Measurements from ENCODE around the gene ZNF536.
"Not testable (repeated sequence)": the region's sequence is repeated elsewhere in the genome, so short reads cannot be mapped to it uniquely, and the experiment has no call there.

The ZNF536 gene

GRCh38 chr19:30420881-30421280 lies 48.7 kb downstream of the ZNF536 start:
- DNase-seq = no peak

DNA sequence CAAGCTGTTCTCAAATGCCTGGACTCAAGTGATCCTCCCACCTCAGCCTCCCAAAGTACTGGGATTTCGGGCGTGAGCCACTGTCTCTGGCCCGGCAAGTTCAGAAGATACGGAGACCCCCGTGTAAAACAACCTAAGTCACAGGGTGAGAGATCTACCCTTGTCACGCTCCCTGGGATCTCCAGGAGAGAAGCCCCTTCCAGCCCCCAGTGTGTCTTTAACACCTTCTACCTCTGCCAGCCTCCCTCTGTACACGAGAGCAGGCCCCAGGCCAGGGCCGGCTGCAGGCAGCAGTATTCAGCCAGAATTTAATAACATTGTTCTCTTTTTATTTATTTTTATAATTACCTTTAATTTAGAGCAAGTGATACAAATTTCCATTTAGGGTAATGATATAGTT lies 49.4 kb downstream of the ZNF536 start:
- DNase-seq = no peak

- DNase-seq = peak; percentile 44
These were observed 51.3 kb downstream of the ZNF536 start for GRCh38 chr19:30423481-30423880.

- DNase-seq = peak; percentile 52
These were observed 54.0 kb downstream of the ZNF536 start for GRCh38 chr19:30425885-30426838.

- no peak for DNase-seq
These were observed 54.7 kb downstream of the ZNF536 start for GRCh38 chr19:30426864-30427263.

- DNase-seq = no peak
These were observed 56.0 kb downstream of the ZNF536 start for GRCh38 chr19:30428092-30428680.

- DNase-seq = no peak
These were observed 56.7 kb downstream of the ZNF536 start for GRCh38 chr19:30428844-30429243.

DNA sequence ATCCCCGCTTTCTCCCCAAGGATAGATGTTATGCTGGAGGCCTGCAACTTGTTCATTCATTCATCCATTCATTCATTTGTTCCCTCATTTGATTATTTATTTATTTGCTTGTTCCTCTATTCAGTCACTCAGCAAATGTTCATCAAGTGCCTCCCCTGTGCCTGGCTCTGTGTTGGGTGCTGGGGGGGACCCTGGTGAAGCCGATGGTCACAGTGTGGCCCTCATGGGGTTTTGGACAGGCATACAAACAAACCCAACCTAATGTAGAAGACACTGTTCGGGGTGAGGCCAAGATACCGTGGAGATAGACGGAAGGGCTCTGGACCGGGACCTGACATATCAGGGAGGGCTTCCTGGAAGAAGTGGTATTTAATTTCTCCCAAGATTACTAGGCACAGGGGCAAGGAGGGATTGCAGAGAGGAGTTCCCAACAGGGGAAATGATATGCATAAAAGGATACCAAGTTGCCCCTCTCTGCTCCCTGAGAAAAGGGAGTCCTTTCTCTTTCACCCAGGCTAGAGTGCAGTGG lies 58.1 kb downstream of the ZNF536 start:
- DNase-seq = no peak

GRCh38 chr19:30431591-30431990 lies 59.4 kb downstream of the ZNF536 start:
- DNase-seq = peak; percentile 31

GRCh38 chr19:30434797-30435594 lies 62.8 kb downstream of the ZNF536 start:
- no peak for DNase-seq

DNA sequence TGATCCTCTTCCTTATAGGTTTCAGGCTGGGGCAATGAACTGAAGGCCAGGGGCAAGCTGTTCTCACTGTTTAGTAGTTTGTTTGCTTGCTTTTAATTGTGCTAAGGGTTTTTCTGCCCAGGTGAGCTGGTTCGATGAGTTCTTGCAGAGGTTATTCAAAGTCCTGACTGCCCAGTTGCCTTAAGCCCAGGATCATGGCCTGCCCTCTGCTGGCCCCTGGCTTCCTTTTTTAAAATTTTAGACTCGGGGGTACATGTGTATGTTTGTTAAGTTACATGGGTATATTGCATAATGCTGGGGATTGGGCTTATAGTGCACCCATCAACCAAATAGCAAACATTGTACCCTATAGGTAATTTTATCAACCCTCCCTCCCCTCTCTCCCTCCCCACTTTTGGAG lies 65.7 kb downstream of the ZNF536 start:
- no peak for DNase-seq

- no peak for DNase-seq
These were observed 67.1 kb downstream of the ZNF536 start for GRCh38 chr19:30439310-30439709.

DNA sequence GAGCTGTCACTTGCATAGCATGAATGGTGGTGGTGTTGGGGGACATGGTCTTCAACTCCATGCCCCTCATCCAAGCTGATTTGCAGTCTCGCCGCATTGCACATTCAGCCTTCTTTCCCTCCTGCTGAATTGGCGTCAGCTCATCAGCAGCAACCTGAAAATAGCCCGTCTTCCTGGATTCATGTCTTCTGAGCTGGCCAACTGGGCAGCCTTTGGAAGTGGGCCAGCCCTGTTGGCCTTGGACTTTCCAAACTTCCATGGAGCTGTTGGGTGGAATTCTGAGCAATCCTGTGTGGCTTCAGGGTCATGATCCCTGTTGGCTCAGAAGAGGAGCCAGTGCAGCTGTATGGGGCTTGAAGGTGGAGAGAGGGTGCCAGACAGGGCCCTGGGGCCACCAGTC lies 68.8 kb downstream of the ZNF536 start:
- DNase-seq = no peak

DNA sequence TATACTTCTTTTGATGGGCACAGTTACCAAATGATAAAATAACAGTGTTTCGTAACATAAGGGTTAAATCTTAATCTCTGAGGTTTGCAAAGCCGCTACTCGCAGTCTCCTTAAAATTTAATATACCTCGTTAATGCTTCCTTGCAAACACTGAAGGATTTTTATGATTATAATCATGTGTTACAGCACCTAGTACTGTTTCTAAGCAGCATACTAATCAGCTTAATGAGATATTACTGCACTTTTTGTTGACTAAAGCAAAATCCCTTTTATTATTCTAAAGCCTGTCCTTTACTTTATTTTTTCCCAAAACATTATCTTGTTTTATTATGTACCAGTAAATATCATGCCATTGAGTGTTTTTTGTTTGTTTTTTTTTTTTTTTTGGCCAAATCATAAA lies 70.5 kb downstream of the ZNF536 start:
- no peak for DNase-seq

DNA sequence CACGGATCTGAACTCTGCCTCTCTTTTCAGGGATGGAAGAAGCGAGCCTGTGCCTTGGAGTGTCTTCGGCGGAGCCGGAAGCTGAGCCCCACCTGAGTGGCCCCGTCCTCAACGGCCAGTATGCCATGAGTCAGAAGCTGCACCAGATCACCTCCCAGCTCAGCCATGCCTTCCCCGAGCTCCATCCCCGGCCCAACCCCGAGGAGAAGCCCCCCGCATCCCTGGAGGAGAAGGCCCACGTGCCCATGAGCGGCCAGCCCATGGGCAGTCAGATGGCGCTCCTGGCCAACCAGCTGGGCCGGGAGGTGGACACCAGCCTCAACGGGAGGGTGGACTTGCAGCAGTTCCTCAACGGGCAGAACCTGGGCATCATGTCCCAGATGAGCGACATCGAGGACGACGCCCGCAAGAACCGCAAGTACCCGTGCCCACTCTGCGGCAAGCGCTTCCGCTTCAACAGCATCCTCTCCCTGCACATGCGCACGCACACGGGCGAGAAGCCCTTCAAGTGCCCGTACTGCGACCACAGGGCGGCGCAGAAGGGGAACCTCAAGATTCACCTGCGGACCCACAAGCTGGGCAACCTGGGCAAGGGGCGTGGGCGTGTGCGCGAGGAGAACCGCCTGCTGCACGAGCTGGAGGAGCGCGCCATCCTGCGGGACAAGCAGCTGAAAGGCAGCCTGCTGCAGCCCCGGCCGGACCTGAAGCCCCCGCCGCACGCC lies 71.5 kb downstream of the ZNF536 start:
- no peak for DNase-seq

DNA sequence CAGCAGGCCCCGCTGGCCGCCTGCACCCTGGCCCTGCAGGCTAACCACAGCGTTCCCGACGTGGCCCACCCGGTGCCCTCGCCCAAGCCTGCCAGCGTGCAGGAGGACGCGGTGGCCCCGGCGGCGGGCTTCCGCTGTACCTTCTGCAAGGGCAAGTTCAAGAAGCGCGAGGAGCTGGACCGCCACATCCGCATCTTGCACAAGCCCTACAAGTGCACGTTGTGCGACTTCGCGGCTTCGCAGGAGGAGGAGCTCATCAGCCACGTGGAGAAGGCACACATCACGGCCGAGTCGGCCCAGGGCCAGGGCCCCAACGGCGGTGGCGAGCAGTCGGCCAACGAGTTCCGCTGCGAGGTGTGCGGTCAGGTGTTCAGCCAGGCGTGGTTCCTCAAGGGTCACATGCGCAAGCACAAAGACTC lies 72.1 kb downstream of the ZNF536 start:
- DNase-seq = no peak

- DNase-seq = no peak
These were observed 72.6 kb downstream of the ZNF536 start for GRCh38 chr19:30444686-30445232.

GRCh38 chr19:30445385-30445784 lies 73.2 kb downstream of the ZNF536 start:
- DNase-seq = no peak

DNA sequence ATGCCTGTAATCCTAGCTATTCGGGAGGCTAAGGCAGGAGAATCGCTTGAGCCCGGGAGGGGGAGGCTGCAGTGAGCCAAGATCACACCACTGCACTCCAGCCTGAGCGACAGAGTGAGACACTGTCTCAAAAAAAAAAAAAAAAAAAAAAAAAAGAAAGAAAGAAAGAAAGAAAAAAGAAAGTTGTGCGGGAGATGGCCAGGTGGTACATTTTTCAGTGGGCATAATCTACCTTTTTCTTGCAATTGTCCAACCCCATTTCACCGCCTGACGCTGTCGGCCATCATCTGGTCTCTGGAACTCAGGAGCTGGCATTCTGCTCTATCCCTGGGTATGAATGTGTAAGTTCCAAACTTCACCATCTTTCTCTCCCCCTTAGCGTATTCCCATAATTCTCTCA lies 73.9 kb downstream of the ZNF536 start:
- not testable (repeated sequence) for DNase-seq

DNA sequence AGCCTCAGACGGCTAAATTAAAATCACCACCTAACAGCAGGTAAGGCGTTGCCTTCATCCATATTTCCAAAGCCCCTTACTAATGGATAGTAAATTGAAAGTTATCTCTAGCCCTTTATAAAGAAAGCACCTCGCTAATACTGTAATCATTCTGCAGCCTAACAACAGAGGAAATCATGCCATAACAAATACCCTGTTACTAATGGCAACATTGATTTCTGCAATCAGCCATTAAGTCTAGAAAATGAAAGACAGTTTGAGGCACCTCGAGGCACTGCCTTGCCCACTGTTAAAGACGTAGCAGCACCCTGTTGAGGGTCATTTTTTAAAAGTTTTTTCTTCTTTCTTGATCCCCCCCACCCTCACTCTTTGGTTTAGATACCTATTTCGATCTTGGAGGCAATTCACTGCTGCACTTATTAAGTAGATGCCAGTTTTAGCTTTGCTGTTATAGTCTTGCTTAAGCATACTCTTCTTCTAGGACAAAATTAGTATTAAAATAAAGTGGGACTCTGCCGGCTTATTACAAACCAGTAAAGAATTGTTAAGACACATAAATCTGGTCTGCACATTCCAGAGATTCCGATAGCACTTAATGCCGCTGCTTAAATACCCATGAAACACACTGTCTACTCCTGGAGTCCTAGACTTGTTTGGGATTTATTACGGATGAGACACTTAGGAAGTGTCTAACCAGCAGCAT lies 74.8 kb downstream of the ZNF536 start:
- DNase-seq = peak; percentile 66

- no peak for DNase-seq
These were observed 75.3 kb downstream of the ZNF536 start for GRCh38 chr19:30447553-30447870.

Data from eye (tissue), 1 donor.